Stimulated activated CD8-positive, alpha-beta memory T cell treated with anti-CD3 and anti-CD28 coated beads, Interleukin-2, amount 100 ng/mL, for 1 hour (primary cell): ENCODE results near the gene ADRA2B.
"Not testable (repeated sequence)": the region's sequence is repeated elsewhere in the genome, so short reads cannot be mapped to it uniquely, and the experiment has no call there.

Experiments
- DNase-seq, 2 donors: peaks; one replicate each; pipeline ENCODE4 v3.0.0-alpha.2; 2020; ENCODE audit warnings: low read depth in 2 of 2

Gene ADRA2B

DNA sequence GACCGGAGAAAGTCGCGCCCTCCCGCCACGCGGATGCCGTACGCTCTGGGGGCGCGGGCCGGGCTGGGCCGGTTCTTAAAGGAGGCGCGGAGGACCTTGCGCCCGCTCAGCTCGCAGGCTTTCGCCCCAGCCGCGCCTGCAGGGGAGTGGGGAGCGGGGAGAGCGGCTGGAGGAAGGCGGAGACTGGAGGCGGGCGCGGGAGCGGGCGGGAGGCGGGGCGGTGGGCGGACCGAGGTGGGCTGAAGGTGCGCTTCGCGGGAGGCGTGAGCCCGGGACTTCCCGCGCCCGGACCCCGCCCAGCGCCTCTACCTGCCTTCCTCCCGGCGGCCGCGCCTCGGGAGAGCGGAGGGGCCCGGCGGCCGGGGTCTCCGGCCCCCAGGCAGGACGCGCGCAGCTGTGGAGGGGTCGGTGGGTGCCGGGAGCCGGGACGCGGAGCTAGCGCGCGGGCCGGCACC is at the start of gene ADRA2B:
Gene ADRA2B, minus strand, starts transcription at position 148 of the 455 bp plus-strand sequence. CDS start 422 bp downstream, outside the sequence.
- peak; percentile 52 to 70 for DNase-seq

DNA sequence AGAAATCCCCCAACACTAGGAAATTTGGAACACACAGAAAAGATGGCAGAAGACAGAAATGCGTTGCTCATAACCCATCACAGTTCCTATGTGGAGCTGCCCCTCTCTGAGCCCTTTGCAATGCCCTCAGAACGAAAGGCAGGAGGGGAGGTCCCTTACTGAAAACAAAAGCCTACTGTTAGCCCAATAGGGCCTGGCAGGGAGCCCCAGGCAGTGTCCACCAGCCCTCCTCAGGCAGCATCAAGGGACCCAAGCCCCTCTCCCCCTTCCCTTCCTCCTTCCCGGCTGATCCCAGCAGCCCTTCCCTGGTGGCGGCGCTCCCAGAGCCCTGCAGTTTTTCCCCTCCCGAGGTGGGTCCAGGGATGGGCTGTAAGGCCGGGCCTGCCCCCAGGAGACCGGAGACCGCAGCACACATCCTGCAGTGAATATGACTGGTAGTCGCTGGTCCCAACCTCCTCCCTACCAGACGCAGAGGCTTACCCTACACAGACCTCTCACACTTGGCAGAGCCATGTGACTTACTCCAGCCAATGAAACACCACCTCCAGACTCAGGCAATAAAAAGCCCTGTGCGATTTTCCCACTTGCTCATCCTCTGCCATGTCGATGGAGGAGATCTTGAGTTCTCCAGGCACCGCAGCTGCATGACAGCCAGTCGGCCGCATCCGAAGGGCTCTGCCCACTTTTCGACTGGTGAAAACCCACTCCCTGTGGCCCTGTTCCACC is 48.3 kb upstream of the ADRA2B start:
- DNase-seq: no peak

DNA sequence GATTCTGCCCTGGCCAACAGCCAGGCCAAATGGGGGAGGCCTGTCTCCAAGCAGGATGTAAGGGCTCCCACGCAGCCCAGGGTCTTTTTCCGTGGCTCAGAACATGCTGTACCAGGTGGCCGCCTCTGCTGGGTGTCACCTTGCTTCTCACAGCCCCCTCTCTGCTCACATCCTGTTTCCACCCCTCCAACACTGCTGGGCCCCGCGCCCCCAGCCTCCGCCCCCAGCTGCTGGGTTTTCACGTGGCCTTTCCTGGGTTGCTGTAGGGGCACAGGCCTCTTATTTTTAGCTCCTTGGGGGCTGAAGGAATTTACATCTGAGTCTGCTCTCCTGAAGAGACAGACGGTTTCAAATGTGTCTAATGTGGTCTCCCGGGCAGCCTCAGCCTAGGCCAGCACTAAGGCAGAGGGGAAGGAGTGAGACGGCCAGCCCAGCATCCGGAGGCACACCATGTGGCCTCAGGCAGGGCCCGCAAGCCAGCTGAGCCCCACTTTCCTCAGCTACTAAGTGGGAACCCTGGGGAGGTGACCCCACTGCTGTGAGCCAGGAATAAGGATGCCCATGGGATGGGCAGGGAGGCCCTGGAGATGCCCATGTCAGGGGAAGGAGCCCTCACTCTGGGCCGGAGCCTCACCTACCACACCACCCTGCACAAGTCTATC is 47.5 kb upstream of the ADRA2B start:
- peak; percentile 57 to 60 for DNase-seq

DNA sequence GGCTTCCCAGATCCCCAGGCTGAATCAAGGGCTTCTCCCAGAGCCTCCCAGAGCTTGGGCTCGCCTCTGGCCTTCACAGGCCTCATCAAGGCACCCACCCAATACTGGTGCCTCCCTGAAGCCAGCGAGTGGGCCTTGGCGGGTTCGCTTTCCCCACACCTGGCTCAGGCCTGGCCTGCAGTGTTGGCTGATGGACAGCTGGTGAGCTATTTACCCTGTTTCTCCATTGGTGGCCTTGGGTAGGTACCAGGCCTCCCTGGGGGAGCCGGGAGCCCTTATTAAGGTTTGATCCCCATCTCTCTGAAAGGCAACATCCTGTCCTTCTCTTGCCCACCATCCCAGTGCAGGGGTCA is 47.0 kb upstream of the ADRA2B start:
- no peak for DNase-seq

DNA sequence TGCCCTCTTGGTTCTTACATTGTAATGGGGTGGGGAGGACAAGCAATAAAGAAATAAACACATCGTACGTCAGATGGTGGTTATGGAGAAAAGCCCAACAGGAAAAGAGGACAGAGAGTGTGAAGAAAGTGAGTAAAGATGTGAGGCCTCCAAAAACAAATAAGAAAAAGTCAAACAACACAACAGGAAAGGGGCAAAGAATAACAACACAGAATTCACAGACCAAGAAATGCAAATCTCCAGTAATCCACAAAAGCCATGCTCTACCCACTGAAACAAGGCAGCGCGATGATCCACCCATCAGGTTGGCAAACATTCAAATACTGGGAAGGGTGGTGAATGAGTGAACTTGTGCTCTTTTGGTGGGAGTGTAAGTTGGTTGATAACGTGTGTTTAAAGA is 45.5 kb upstream of the ADRA2B start:
- DNase-seq: no peak

DNA sequence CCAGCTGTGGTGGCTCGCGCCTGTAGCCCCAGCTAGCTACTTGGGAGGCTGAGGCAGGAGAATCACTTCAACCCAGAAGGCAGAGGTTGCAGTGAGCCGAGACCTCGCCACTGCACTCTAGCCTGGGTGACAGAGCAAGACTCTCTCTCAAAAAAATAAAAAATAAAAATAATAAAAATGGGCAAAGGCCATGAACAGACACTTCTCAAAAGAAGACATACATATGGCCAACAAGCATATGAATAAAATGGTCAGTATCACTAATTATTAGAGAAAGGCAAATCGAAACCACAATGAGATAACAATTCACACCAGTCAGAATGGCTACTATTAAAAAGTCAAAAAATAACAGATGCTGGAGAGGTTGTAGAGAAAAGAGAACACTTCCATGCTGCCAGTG is 44.0 kb upstream of the ADRA2B start:
- not testable (repeated sequence) for DNase-seq

DNA sequence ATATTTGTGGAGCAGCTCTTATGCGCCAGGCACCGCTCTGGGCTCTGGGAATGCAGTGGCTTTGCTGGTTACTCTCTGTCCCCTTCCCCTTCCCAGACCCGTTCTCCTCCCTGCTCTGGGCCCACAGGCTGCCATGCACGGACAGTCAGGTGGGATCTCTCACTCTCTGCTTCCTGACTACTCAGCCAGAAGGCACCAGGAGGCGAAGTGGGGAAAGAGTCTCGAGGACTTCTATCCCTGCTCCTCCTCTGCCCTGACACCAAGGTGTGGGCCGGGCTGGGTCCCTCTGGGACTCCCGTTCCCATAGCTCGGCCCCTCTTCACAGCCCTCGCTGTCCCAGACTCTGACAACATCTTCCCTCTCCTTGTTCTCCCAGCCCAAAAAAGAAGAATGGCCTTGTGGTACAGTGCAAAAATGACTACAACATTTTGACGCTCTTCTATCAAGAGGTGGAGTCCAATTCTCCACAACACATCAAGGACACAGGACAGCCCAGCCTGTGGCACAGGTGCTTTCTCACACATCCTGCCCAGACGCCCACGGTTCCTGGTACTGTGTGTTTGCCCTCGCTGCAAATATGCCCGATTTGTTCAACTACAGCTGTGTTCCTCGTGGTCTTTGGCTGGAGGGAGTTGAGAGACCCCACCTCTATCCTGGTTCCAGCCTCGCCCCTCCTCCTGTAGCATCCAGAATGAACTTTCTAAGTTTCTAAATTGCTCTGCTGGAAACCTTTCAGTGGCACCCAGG is 42.9 kb upstream of the ADRA2B start:
- no peak for DNase-seq

DNA sequence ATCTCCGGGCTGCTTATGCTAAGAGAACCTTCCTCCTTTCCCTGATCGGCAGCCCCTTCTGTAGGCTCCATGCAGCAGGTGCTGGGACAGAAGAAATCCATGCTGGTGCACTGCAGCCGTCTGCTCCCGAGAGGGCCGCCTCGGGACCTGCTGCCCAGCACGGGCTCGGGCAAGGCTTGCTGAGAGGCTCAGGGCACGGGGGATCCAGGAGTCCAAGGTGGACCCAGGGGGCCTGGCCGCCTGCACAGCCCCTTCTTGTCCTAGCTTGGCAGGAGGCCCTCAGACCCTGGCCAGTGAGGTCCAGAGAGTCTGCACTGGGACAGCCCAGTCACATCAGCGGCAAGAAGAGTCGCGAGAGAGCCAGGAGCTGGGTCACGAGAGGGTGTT is 42.2 kb upstream of the ADRA2B start:
- no peak for DNase-seq

DNA sequence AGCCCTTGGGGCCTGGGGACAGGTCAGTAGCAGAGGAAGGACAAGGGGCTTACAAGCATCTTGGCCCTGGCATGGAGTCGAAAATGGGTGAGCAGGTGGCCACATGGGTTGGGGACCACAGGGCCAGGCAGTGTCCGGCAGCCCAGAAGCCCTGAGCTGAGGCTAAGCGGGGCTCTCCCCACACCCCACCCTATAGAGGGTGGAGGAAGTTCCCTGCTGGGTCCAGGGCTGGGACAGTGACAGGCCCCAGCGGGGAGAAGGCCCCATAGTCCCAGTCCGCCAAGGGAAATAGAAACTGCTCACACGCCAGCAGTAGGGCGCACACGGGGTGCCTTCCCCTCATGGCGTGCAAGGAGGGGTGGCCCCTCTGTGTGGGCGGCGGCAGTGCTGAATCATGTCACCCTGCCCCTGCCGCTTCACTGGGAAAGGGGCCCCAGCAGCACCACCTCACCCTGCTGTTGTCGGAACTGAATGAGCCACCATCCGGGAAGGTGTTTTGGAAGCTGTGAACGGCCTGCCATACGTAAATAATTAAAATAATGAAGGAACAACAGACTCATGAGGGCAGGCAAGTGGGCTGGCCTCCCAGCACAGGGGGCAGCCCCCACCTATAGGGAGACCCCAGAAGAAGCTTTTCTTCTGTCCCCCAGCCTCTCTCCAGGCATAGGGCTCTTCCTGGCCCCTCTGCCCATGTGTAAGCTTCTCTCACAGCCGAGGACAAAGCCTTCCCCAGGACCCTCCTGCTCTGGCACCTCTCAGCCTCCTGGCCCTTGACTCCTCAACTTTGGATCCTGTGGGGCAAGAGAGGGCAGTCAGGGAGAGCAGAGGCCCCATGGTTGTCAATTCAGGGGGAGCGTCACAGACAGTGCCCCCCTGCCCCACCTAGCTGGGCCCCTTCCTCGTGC is 41.5 kb upstream of the ADRA2B start:
- peak; percentile 59 to 76 for DNase-seq

DNA sequence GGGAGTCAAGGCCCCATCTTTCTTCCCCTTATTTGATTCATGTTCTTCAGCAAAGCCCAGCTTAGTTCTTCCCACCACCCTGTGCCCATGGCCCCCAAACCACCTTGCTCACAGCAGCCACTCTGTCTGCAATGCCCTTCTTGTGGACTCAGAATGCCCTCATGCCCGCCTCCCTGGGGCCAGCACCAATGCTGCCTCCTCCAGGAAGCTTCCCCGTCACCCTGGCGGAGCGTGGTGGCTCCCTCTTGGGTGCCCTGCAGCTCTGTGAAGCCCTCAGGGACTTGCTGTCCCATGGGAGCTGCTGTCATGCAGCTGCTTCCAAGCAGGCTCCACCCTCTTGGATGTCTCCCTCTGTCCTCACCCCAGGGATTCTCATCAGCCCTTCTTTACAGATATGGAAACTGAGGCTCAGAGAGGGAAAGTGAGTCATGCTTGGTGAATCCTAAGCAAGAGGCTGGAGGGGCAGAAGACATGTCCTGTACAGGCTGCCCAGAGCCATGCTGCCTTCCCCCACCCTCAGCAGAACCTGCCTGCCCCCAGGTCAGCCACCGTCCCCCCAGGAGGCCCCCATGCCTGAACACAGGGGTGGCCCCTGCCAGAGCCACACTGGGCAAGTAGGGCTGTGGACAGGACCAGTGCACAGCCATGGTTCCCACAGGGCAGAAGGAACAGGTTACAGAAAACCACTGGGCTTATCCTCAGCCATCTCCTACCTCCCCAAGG is 40.7 kb upstream of the ADRA2B start:
- DNase-seq: no peak

DNA sequence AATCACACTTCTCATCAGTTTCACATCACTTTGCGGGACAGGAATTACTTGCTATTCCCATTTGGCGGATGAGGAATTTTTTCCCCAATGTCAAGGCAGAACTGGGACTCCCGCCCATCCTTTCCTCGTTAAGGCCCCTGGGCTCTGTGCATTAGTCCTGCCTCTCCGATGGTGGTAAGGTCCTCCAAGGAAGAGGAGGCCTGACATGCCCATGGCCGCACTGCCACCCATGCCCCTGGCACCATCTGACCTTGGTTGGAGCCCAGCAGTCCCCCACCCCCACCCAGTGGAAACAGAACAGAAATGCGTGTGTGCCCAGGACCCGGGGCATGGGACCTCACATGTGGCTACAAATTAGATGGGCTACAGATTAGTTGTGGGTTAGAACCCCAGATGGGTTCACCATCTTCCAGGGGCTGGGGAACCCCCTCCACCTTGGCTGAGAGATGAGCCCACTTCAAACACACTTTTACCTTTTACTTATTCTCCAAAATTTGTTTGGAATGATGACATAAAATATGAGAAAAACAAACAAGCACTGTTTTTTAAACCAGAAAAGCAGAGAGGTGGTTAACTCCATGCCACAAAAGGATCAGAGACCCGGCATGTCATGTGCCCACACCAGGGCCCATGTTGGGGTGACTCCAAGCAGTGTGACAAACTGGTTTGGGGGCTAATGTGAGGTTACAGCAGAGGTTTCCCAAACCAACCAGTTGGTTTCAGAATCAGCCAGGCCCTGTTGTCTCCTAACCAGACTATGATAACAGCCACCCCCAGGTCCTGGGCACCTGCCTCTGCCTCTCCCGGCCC is 39.8 kb upstream of the ADRA2B start:
- no peak for DNase-seq

DNA sequence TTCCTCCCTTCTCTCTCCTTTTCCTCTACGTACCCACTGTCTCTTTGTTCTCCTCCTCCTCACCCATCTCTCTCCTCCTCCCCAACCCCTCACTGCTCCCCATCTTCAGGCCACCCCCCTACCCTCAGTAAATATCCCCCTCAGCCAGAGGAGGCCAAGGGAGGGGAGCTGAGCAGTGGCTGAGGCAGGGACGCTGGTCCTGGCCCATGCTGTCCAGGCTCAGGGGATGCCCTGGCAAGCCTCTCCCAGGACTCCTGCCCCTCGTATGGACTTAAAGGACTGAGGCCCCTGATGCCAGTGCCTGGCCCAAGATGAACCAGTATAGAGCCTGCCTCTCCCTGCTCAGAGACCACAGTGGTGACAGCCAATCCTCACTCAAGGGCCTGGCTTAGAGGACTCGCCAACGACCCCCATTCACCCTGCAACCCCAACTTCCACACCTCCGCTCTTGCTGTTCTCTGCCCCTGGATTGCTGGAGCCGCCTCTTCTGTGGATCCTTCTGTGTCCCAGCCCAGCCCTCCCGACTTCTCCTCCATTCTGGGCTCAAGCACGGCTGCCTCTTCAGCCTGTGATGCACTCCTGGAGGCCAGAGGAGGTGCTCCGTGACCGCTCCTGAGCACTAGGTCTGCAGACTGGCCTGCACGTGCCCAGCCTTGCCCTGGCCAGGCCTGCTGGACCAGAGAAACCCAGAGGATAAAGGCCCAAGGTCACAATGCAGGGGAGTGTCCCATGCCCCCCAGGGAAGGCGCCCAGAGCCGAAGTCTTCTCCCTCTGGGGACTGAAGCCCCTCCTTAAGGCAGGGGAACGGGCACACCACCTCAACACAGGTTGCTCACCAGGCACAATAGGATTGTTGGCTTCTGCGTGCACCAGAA is 38.4 kb upstream of the ADRA2B start:
- DNase-seq: no peak

DNA sequence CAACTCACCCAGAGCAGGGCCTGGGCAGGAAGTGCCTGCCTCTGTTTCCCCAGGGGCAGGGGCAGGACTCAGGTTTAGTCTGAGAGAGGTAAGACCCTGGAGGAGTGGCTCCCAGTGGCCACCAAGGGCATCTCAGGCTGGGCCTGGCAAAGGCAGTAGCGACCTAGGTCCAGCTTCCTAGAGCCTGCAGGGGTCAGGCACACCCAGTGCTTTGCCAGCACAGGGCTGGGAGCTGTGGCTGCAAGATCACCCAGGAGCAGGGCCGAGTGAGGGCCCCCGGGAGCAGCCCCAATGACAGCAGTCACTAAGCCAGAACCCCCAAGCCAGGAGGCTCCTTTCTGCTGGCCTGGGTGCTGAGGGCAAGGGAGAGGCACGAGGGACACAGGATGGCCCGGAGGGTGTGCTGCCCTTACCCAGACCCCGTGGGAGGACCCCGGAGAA is 37.6 kb upstream of the ADRA2B start:
- DNase-seq: no peak

DNA sequence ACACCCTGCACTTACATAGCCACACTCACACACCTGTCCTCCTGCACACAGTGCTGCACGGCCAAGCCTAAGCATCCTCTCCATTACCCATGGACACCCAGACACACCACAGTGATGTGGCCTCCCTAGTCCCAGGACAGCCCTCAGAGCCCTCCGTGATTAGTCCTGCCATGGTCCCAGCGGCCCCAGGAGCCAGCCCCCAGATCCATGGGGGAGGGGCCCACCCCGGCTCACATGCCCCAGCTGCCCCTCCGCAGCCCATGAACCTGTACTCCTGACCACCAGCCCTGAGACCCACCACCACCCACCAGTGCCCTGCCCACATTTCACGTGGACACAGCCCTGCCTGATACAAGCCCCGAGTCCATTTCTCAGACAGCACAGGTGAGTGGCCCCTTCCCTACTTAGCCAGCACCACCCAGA is 36.9 kb upstream of the ADRA2B start:
- no peak for DNase-seq

DNA sequence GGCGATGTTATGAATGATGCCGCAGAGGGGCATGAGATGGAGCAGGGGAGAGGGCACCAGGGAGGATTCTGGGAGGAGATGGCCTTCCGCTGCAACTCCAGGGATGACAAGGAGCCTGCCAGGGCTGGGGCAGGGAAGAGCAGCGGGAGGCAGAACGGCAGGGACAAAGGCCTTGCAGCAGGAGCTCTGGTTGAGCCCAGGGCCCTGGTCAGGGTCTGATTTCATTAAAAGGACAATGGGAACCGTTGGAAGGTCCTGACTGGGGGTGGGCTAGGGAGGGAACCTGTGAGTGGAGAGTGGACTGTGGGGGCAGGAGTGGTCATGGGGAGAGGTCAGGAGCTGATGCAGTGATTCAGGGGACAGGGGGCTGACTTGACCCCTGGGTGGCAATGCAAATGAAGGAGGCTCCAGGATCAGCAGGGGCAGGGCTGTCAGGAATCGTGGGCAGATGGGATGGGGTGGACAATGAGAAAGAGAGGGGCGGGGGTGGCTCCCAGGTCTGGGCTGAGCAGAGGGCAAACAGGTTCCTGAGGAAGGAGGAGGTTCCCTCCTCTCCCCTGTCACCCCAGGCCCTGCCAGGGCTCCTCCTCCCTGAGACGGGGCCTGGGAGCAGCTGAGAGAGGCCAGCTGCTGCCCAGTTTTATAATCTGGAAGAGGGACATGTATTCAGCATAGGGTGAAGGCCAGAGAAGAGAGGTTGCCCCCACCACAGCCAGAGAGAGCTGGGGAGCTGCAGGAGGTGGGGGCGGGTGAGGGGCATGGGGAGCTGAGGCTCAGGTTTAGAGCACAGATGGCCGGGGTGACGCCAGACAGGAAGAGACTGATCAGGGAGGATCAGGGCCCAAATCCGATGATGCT is 36.2 kb upstream of the ADRA2B start:
- no peak for DNase-seq

DNA sequence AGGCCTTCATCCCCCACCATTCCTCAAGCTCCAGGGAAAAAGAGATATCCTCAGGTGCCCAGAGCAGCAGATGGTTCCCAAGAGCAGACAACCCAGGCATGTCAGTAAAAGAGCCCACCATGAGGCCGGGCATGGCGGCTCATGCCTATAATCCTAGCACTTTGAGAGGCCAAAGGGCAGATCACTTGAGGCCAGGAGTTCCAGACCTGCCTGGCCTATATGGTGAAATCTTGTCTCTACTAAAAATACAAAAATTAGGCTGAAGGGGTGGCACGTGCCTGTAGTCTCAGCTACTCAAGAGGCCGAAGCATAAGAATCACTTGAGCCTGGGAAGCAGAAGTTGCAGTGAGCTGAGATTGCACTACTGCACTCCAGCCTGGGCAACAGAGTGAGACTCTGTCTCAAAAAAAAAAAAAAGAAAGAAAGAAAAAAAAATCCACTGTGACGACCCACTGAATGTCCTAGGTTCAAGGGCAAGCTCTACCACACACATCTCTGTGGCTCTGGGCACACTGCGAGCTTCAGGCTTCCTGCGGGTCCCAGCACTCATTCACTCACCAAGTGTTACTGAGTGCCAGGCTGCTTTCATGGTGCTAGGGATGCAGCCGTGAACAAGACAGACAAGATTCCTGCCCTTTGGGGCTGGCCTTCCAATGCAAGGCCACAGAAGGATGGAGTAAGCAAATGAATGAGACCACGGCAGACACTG is 35.4 kb upstream of the ADRA2B start:
- DNase-seq: no peak

DNA sequence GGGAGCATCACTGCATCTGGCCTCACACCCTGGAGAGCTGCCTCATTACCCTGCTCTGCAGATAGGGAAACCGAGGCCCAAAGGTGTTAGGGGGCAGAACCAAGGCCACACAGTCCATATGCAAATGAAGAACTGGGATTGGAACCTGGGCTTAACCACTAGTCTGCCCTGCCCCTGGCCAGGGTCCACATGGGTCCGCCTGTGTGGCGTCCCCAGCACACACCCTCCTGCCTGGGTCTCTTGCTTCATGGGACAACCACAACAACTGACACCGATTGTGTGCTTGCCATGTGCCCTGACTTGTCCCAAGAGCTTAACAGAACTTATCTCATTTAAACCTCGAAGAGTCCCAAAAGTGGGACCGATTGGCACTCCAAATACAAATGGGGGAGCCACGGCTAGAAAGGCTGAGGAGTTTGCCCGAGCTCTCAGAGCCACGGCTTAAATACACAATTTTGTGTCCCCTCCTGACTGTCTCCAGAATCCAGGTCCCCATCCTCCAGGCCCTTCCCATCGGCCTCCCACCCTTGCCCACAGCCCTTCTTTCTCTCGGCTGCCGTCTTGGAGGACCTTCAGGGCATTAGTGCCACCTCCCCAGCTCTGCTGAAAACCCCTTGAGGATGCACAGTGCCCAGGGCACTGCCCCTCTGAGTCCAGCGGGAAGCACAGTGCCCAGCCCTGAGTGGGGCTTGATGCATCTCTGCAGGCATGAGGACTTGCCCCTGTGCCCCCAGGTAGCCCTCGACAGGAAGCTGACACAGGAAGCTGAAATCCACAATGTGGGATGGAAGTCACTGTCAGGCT is 34.6 kb upstream of the ADRA2B start:
- no peak for DNase-seq
